ENCODE data around the gene DNAJC30.
A peak's percentile ranks its signal among the peaks of the same experiment; 100 is the strongest.
"Not testable (repeated sequence)": the region's sequence is repeated elsewhere in the genome, so short reads cannot be mapped to it uniquely, and the experiment has no call there.

Gene DNAJC30

GRCh38 chr7:73668886-73669230, 14.4 kb downstream of the DNAJC30 start:
- no peak overlapping the region for H3K9ac ChIP-seq
- H3K27ac ChIP-seq = no peak overlapping the region
- H2AFZ ChIP-seq (ENCODE audit: low read depth) = peak overlapping the region; percentile 67; the same call in 1 of the 2 replicates

GRCh38 chr7:73668103-73668885, 15.0 kb downstream of the DNAJC30 start:
- peak overlapping the region; percentile 67 for H2AFZ ChIP-seq (ENCODE audit: low read depth)
- H3K79me2 ChIP-seq (ENCODE audit: insufficient read depth, low read depth) = no peaks in the 10 kb centered on the region
- TF ChIP-seq CTCF (conservative IDR thresholded peaks at IDR 0.05; ENCODE audit: low read depth, low read length) = 0 out of 2 replicates have a peak, but pooled peaks have one; percentile 2
- peak overlapping the region; percentile 54 for H3K4me2 ChIP-seq
- H3K4me3 ChIP-seq (IDR thresholded peaks at IDR 0.05; ENCODE audit: insufficient read depth, low read depth, low read length) = no peak overlapping the region
- H4K20me1 ChIP-seq (ENCODE audit: insufficient read depth) = no peaks in the 10 kb centered on the region
- H3K36me3 ChIP-seq (ENCODE audit: insufficient read depth) = no peaks in the 10 kb centered on the region
- peaks cover 28% of the 10 kb centered on the region for H3K27me3 ChIP-seq (ENCODE audit: insufficient read depth, low read depth)
- no peak overlapping the region for H3K27ac ChIP-seq
- H3K9ac ChIP-seq = peak overlapping the region; percentile 15; the same call in 1 of the 2 replicates
- peaks cover 3% of the 10 kb centered on the region for H3K4me1 ChIP-seq (ENCODE audit: low read depth, poor library complexity, severe bottlenecking)

More at GRCh38 chr7:73668886-73669230, 14.4 kb downstream of the DNAJC30 start:
- no peaks in the 10 kb centered on the region for H3K36me3 ChIP-seq (ENCODE audit: insufficient read depth)
- H4K20me1 ChIP-seq (ENCODE audit: insufficient read depth) = no peaks in the 10 kb centered on the region
- H3K79me2 ChIP-seq (ENCODE audit: insufficient read depth, low read depth) = no peaks in the 10 kb centered on the region
- peaks cover 23% of the 10 kb centered on the region for H3K27me3 ChIP-seq (ENCODE audit: insufficient read depth, low read depth)
- no peak for TF ChIP-seq CTCF (conservative IDR thresholded peaks at IDR 0.05; ENCODE audit: low read depth, low read length)
- peaks cover 3% of the 10 kb centered on the region for H3K4me1 ChIP-seq (ENCODE audit: low read depth, poor library complexity, severe bottlenecking)
- peak overlapping the region; percentile 54; the same call in 1 of the 2 replicates for H3K4me2 ChIP-seq
- H3K4me3 ChIP-seq (IDR thresholded peaks at IDR 0.05; ENCODE audit: insufficient read depth, low read depth, low read length) = no peak overlapping the region

- Histone ChIP-seq H4K20me1 (ENCODE audit: insufficient read depth) (no peaks in the 10 kb centered on the region), H3K27me3 (ENCODE audit: insufficient read depth, low read depth) (peaks cover 30% of the 10 kb centered on the region), H3K4me2 (peak within 1 kb of the TSS; percentile 54), H3K79me2 (ENCODE audit: insufficient read depth, low read depth) (no peaks in the 10 kb centered on the region), H3K36me3 (ENCODE audit: insufficient read depth) (no peaks in the 10 kb centered on the region), H3K4me1 (ENCODE audit: low read depth, poor library complexity, severe bottlenecking) (peaks cover 3% of the 10 kb centered on the region), H3K9ac (peak within 1 kb of the TSS; percentile 15; the same call in 1 of the 2 replicates), H2AFZ (ENCODE audit: low read depth) (peak within 1 kb of the TSS; percentile 67), H3K27ac (no peak within 1 kb of the TSS), H3K4me3 (IDR thresholded peaks at IDR 0.05; ENCODE audit: insufficient read depth, low read depth, low read length) (no peak within 1 kb of the TSS)
- peak; percentile 59; the same call in 1 of the 2 replicates for TF ChIP-seq CTCF (conservative IDR thresholded peaks at IDR 0.05; ENCODE audit: low read depth, low read length)
These were observed 15.7 kb downstream of the DNAJC30 start, which contains the start of gene VPS37D for GRCh38 chr7:73667344-73668102. Gene VPS37D (plus strand): TSS chr7:73667831. CDS start chr7:73667959, 128 bp downstream.

GRCh38 chr7:73663033-73663432, 20.2 kb downstream of the DNAJC30 start:
- H3K79me2 ChIP-seq (ENCODE audit: insufficient read depth, low read depth) = no peaks in the 10 kb centered on the region
- no peak for TF ChIP-seq CTCF (conservative IDR thresholded peaks at IDR 0.05; ENCODE audit: low read depth, low read length)
- peaks cover 3% of the 10 kb centered on the region for H3K4me1 ChIP-seq (ENCODE audit: low read depth, poor library complexity, severe bottlenecking)
- H4K20me1 ChIP-seq (ENCODE audit: insufficient read depth) = no peaks in the 10 kb centered on the region
- H3K4me2 ChIP-seq = no peak overlapping the region
- H2AFZ ChIP-seq (ENCODE audit: low read depth) = no peak overlapping the region
- H3K36me3 ChIP-seq (ENCODE audit: insufficient read depth) = no peaks in the 10 kb centered on the region
- H3K27ac ChIP-seq = no peak overlapping the region
- no peak overlapping the region for H3K4me3 ChIP-seq (IDR thresholded peaks at IDR 0.05; ENCODE audit: insufficient read depth, low read depth, low read length)
- H3K9ac ChIP-seq = no peak overlapping the region
- peaks cover 59% of the 10 kb centered on the region for H3K27me3 ChIP-seq (ENCODE audit: insufficient read depth, low read depth)

GRCh38 chr7:73660594-73660993, 22.7 kb downstream of the DNAJC30 start:
- H3K79me2 ChIP-seq (ENCODE audit: insufficient read depth, low read depth); H3K4me2 ChIP-seq; H3K4me3 ChIP-seq (IDR thresholded peaks at IDR 0.05; ENCODE audit: insufficient read depth, low read depth, low read length); H3K27ac ChIP-seq; H3K4me1 ChIP-seq (ENCODE audit: low read depth, poor library complexity, severe bottlenecking); H4K20me1 ChIP-seq (ENCODE audit: insufficient read depth); H3K9ac ChIP-seq; H3K36me3 ChIP-seq (ENCODE audit: insufficient read depth): not testable (repeated sequence)
- Histone ChIP-seq H2AFZ (ENCODE audit: low read depth) (peak overlapping the region; percentile 2; the same call in 1 of the 2 replicates), H3K27me3 (ENCODE audit: insufficient read depth, low read depth) (peaks cover 50% of the 10 kb centered on the region)

All from KMS-11 (cell line).